Right cardiac atrium (tissue), 5 donors: ENCODE measurements around the gene SPRYD4. TPM values are rescaled to one million over a fixed set of nuclear protein-coding genes. Genes with fewer than 3 reads are reported as not detected.
"Not testable (repeated sequence)": the region's sequence is repeated elsewhere in the genome, so short reads cannot be mapped to it uniquely, and the experiment has no call there.

Experiments used
- ATAC-seq, 2 donors: fragments of 200-7000 bp; cut with Tn5 transposase; one replicate each; pipeline versions ENCODE4 v1.8.0 to v1.9.1; 2020; ENCODE audit warnings: moderate library complexity in 2 of 2, mild to moderate bottlenecking in 1 of 2
- DNase-seq, 3 donors: peaks; one replicate each; pipeline ENCODE4 v3.0.0-alpha.2; 2020
- H3K27ac ChIP-seq: one replicate; pipeline ENCODE4 v1.5.1; 2013; ENCODE audit warnings: mild to moderate bottlenecking, low read length, control low read depth, moderate library complexity
- H3K27me3 ChIP-seq: one replicate; pipeline ENCODE4 v1.6.1; 2013; ENCODE audit not compliant: control insufficient read depth, insufficient read depth
- H3K4me1 ChIP-seq: one replicate; pipeline ENCODE4 v1.6.1; 2013; ENCODE audit warnings: low read length; ENCODE audit not compliant: control insufficient read depth, insufficient read depth
- H3K4me3 ChIP-seq: one replicate; pipeline ENCODE4 v1.5.1; 2013; ENCODE audit warnings: low read length, control low read depth
- H3K9me3 ChIP-seq: one replicate; pipeline ENCODE4 v1.6.1; 2013; ENCODE audit warnings: low read length; ENCODE audit not compliant: control insufficient read depth
- WGBS: extraction: QIAGEN DNeasy Blood & Tissue Kit; methylation state at CpG from one replicate; pipeline ENCODE4 v1.1.7; 2013; 5-methylcytosine and 5-hydroxymethylcytosine counted together
- intact Hi-C, 4 donors: fragments of 100-400 bp; cut with DNase I; formaldehyde crosslinking; loops; one replicate each; pipeline versions ENCODE4 v1.11.0 to v1.14.0; 2022 to 2023
- polyA plus RNA-seq: library from polyadenylated mRNA; stranded (reverse); fragments of 200-250 nt; gene quantifications from one replicate; pipeline ENCODE4 v1.2.3, GENCODE V29; 2013
- total RNA-seq, 4 donors: library from RNA; stranded (reverse); fragmentation: NEBNext Ultra II Directional; extraction: Animal tissue kit (Norgen Biotek cat#: 25700); gene quantifications; one replicate each; pipeline ENCODE4 v1.2.1, GENCODE V29; 2021
- donor health status: healthy with polysubstance abuse.
- donor health status: DM: no; HTN: yes; CAD: no.
- donor health status: DM: no; HTN: no; CAD: no.
- donor health status: DM: no; HTN: yes; CAD: no; lungs with severe emphysema.
- donor health status: DM: yes; HTN: yes; CAD: no.

SPRYD4 gene
- total and polyA plus RNA-seq, 5 donors, result 2.6 to 3.3 (median 2.8) TPM

DNA sequence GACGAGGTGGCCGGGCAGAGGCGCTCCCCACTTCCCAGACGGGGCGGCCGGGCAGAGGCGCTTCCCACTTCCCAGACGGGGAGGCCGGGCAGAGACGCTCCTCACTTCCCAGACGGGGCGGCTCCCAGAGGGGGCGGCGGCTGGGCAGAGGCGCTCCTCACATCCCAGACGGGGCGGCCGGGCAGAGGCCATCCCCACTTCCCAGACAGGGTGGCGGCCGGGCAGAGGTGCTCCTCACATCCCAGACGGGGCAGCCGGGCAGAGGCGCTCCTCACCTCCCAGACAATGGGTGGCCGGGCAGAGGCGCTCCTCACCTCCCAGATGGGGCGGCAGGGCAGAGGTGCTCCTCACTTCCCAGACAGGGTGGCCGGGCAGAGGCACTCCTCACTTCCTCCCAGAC is 26.1 kb downstream of the SPRYD4 start:
- H3K27ac ChIP-seq, H3K27me3 ChIP-seq, H3K4me1 ChIP-seq, H3K4me3 ChIP-seq, intact Hi-C loops, ATAC-seq, H3K9me3 ChIP-seq: not testable (repeated sequence)
- 96% methylated on average over 27 of the region's 27 CpGs for WGBS
- peak in 1 of 3 donors; percentile 59 for DNase-seq

DNA sequence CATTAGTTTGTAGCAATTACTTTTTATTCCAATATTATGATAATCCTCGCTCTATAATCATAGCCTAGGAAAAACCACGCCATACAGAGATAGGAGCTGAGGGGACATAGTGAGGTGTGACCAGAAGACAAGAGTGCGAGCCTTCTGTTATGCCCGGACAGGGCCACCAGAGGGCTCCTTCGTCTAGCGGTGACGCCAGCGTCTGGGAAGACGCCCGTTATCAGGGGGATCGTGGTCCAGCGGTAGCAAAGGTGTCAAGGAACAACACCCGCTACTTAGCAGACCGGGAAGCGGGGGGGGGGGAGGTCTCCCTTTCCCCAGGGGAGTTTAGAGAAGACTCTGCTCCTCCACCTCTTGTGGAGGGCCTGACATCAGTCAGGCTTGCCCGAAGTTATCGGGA is 28.3 kb downstream of the SPRYD4 start:
- H3K4me1 ChIP-seq, ATAC-seq, H3K9me3 ChIP-seq, intact Hi-C loops, H3K27me3 ChIP-seq, H3K4me3 ChIP-seq, H3K27ac ChIP-seq: not testable (repeated sequence)
- 6% methylated on average over 17 of the region's 17 CpGs for WGBS
- DNase-seq, result peak; percentile 69 to 80 (median 71)

DNA sequence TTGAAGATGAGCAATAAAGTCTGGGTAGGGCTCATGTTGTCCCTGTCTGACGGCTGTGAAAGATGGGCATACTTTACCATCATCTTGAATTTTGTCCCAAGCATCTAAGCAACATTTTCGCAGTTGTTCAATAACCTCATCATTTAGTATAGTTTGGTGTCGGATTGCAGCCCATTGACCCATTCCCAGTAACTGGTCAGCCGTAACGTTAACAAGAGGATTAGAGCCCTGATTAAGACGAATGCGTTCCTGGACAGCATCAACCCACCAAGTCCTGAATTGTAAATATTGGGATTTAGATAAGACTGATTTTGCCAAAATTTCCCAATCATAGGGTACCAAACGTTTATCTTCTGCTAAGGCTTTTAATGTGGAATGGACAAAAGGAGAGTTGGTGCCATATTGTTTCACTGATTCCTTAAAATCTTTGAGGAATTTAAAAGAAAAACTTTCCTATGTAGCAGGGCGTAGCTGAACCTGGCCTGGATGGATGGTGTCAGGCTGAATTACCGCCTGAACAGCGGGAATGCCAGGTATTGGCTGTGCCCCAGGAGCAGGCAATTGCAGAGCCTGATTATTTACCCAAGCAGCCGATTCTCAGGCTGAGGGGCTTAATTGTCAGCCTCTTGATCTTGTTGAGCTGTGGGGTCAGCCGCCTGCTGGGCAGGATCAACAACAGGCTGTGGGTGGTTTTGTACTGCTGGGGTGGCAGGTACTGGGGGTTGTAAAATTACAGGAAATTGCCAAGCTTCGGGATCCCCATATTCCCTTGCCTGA is 29.9 kb downstream of the SPRYD4 start:
- H3K27ac ChIP-seq, H3K27me3 ChIP-seq, H3K4me1 ChIP-seq, ATAC-seq, H3K4me3 ChIP-seq, DNase-seq, H3K9me3 ChIP-seq, intact Hi-C loops: not testable (repeated sequence)
- WGBS, result 86% methylated on average over 14 of the region's 14 CpGs

DNA sequence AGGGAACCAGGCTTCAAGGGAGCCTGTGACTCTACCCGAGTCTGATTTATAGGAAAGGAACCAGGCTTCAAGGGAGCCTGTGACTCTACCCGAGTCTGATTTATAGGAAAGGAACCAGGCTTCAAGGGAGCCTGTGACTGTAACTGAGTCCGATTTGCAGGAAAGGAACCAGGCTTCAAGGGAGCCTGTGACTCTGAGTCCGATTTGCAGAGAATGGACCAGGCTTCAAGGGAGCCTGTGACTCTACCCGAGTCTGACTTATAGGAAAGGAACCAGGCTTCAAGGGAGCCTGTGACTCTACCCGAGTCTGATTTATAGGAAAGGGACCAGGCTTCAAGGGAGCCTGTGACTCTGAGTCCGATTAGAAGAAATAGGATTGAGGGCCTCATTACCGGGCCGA is 31.1 kb downstream of the SPRYD4 start:
- H3K27me3 ChIP-seq, DNase-seq, H3K27ac ChIP-seq, H3K4me1 ChIP-seq, intact Hi-C loops, H3K4me3 ChIP-seq, ATAC-seq, H3K9me3 ChIP-seq: not testable (repeated sequence)
- WGBS, result 82% methylated on average over 9 of the region's 9 CpGs

DNA sequence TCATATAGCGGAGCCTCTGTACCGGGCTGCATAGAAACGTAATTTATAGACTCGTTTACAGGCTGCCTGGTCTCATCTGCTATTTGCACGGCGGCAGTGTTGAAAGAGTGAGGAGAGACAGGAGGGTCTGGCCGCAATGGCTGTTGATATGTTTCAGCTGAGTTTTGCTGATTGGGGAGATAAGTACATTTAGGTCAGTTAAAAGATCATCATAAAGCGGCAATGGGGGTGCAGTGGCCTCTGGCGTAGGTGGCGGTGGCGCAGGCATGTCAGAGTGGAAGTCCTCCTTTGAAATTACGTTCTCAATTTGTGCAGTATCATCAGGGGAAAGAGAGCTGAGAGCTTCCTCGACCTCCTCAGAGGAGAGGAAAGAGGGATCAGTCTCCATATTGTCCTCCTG is 31.5 kb downstream of the SPRYD4 start:
- H3K27me3 ChIP-seq, H3K9me3 ChIP-seq, ATAC-seq, DNase-seq, H3K4me1 ChIP-seq, intact Hi-C loops, H3K4me3 ChIP-seq, H3K27ac ChIP-seq: not testable (repeated sequence)
- 83% methylated on average over 13 of the region's 13 CpGs for WGBS

DNA sequence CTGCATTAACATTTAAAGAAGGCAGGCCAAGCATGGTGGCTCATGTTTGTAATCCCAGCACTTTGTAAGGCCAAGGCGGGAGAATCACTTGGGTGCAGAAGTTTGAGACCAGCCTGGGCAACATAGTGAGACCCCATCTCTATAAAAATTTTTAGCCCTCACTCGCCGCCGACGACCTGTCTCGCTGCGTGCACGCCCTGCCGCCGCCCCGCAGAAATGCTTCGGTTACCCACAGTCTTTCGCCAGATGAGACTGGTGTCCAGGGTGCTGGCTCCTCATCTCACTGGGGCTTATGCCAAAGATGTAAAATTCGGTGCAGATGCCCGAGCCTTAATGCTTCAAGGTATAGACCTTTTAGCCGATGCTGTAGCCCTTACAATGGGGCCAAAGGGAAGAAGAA is 42.4 kb downstream of the SPRYD4 start:
- DNase-seq, result no peak
- no peak for ATAC-seq
- Histone ChIP-seq H3K27ac (no peak overlapping the region), H3K4me1 (no peaks in the 10 kb centered on the region), H3K9me3 (no peaks in the 10 kb centered on the region), H3K4me3 (no peak overlapping the region), H3K27me3 (no peaks in the 10 kb centered on the region)
- intact Hi-C loops, result loop anchor here in 2 of 4 donors (5.0 kb wide), 2 partner anchors 62 to 82 kb away; no protein-coding TSS in a partner anchor
- WGBS, result 93% methylated on average over 16 of the region's 16 CpGs

DNA sequence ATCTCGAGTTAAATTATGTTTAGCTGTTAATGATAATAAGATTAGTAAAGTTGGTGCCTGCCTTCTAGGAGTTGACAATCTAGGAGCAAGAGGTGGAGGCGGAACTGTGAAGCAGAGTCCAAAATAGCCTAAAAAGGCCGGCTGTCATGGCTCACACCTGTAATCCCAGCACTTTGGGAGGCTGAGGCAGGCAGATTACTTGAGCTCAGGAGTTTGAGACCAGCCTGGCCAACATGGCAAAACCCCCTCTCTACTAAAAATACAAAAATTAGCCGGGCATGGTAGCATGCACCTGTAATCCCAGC is 45.6 kb downstream of the SPRYD4 start:
- not testable (repeated sequence) for DNase-seq, H3K4me1 ChIP-seq, H3K9me3 ChIP-seq, H3K4me3 ChIP-seq, H3K27me3 ChIP-seq, H3K27ac ChIP-seq
- 55% methylated on average over 4 of the region's 4 CpGs for WGBS
- ATAC-seq, result peak in 1 of 2 donors; percentile 26
- intact Hi-C loops, result loop anchor here in 3 of 4 donors (2.0 to 5.0 kb wide), 3 partner anchors 58 to 78 kb away; no protein-coding TSS in a partner anchor

DNA sequence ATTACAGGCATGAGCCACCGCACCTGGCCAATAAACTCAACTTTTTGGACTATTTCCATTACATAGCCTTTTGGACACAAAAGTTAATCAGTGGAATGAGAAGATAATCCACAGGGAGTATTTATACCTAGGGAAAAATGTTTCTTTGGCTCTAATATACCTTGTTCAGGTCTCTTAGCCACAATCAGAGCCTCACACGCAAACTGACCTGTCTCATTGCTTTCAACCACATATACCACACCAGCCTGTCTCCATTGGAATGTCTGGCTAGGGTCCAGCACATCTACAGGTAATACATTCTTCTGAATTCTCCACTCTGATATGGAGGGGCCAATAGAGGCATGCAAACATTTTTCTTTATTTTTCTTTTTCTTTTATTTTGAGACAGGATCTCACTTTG is 49.5 kb downstream of the SPRYD4 start:
- Histone ChIP-seq H3K27me3 (no peaks in the 10 kb centered on the region), H3K9me3 (no peaks in the 10 kb centered on the region), H3K27ac (no peak overlapping the region), H3K4me1 (no peaks in the 10 kb centered on the region), H3K4me3 (no peak overlapping the region)
- 94% methylated on average over 2 of the region's 2 CpGs for WGBS
- intact Hi-C loops, result no loop called here
- DNase-seq (no peak), ATAC-seq (no peak)

DNA sequence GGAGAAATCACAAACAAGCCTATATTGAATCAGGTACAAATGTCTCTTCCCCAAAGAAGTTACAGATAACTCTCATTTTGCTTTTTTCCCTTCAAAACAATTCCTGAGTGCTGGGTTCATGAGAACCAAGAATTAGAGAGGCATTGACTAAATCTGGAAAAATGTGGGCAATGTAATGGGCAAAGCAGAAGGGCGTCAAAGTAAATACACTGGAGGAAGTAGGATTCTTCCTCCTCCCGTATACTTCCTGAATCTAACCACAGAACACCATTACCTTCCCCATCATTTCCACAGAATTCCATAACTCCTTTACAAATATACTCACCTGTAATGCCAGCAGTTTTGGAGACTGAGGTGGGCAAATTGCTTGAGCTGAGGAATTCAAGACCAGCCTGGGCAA is 50.2 kb downstream of the SPRYD4 start:
- ATAC-seq (no peak), DNase-seq (no peak)
- H3K27ac ChIP-seq, result no peak overlapping the region
- intact Hi-C loops, result no loop called here
- WGBS, result 60% methylated on average over 2 of the region's 2 CpGs
- no peaks in the 10 kb centered on the region for H3K27me3 ChIP-seq
- H3K9me3 ChIP-seq, result no peaks in the 10 kb centered on the region
- no peaks in the 10 kb centered on the region for H3K4me1 ChIP-seq
- H3K4me3 ChIP-seq, result no peak overlapping the region

DNA sequence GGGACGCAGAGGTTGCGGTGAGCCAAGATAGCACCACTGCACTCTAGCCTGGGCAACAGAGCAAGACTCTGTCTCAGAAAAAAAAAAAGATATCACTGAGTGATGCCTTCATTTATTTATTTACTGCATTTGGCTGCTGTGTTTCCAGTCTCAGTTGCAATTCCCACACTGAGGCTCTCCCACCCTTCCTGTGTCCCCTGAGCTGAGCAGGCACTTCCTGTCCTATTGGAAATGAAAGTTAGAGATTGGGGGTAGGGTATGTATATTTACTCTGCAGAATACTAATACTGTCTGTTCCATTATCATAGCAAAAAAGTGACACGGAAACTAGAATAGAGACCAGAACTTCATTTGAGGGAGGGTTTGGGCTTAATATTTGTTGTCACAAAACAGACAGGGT is 51.7 kb downstream of the SPRYD4 start:
- peak overlapping the region; percentile 83 for H3K4me3 ChIP-seq
- peak overlapping the region; percentile 88 for H3K27ac ChIP-seq
- DNase-seq, result peak in 1 of 3 donors; percentile 29
- 44% methylated on average over 3 of the region's 3 CpGs for WGBS
- H3K4me1 ChIP-seq, result no peaks in the 10 kb centered on the region
- H3K27me3 ChIP-seq, result no peaks in the 10 kb centered on the region
- no peaks in the 10 kb centered on the region for H3K9me3 ChIP-seq
- intact Hi-C loops, result loop anchor here in 1 of 4 donors (5.0 kb wide), 1 partner anchor 52 kb away; no protein-coding TSS in a partner anchor
- ATAC-seq, result peak; percentile 50 to 83

DNA sequence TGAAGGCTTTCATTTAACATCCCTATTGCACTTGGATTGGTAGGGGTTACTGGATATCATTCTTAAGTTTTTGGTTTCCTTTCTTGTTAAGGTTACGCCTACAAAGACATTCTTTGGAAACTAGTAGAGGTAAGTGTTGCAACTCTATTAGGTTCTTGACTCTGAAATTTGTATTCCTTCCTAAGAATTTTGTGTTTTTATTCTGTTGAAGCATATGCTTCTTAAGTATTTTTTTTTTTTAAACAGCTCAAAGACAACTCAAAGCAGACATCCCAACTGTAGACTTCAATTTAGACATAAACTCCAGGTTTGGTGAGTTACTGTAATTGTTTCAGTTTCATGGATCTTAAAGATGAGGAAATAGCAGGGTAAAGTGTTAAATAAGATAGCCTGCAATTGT is 52.1 kb downstream of the SPRYD4 start:
- Histone ChIP-seq H3K4me1 (no peaks in the 10 kb centered on the region), H3K9me3 (no peaks in the 10 kb centered on the region), H3K27ac (no peak overlapping the region), H3K27me3 (no peaks in the 10 kb centered on the region), H3K4me3 (peak overlapping the region; percentile 83)
- 38% methylated on average over 1 of the region's 1 CpG for WGBS
- no peak for DNase-seq
- peak in 1 of 2 donors; percentile 57 for ATAC-seq
- intact Hi-C loops, result loop anchor here in 1 of 4 donors (5.0 kb wide), 1 partner anchor 52 kb away; no protein-coding TSS in a partner anchor
